SK-N-SH (cell line): ENCODE measurements around the gene ZBTB3. TPM values are rescaled to one million over a fixed set of nuclear protein-coding genes. Genes with fewer than 3 reads are reported as not detected.
A peak's percentile ranks its signal among the peaks of the same experiment; 100 is the strongest.

Source experiments
- CTCF ChIA-PET: fragments of 300-600, 350-600 bp; formaldehyde crosslinking; extraction: SDS; loops from one replicate; lab custom pipeline; 2021; lab: Yijun Ruan, JAX
- POLR2A ChIA-PET: fragments of 350-600 bp; sonication (Branson Sonifier 250); formaldehyde crosslinking; extraction: SDS; loops from one replicate; lab custom pipeline; 2020; ENCODE audit warnings: antibody characterized with exemption, inconsistent platforms; lab: Yijun Ruan, JAX
- DNase-seq: peaks from one replicate; pipeline ENCODE4 v3.0.0; 2012
- H2AFZ ChIP-seq: fragments of 200-600 bp; sonication (generic); 2 replicates; pipeline ENCODE4 v1.8.1; 2016; ENCODE audit warnings: antibody characterized with exemption, mild to moderate bottlenecking, low read depth
- H3F3A ChIP-seq: fragments of 200-600 bp; sonication (generic); replicated peaks from 2 replicates; pipeline ENCODE3; 2016; ENCODE audit warnings: antibody characterized with exemption, mild to moderate bottlenecking; ENCODE audit not compliant: insufficient read depth
- H3K27ac ChIP-seq, 2 experiments: fragments of 200-500 bp in 1 of 2; fragments of 200-600 bp in 1 of 2; sonication (Bioruptor generic) in 1 of 2; sonication (generic), shearing (Covaris generic) in 1 of 2; 2 replicates each; pipeline versions ENCODE4 v1.5.1 to v1.6.1; 2014 to 2016; ENCODE audit warnings: low read depth in 2 of 2, inconsistent platforms in 1 of 2, low read length in 1 of 2, mild to moderate bottlenecking in 1 of 2, mixed read lengths in 1 of 2
- H3K27me3 ChIP-seq: fragments of 200-600 bp; sonication (generic), shearing (Covaris generic); 2 replicates; pipeline ENCODE4 v1.6.1; 2016; ENCODE audit warnings: mixed run types; ENCODE audit not compliant: insufficient read depth
- H3K36me3 ChIP-seq, 2 experiments: fragments of 200-500 bp in 1 of 2; fragments of 200-600 bp in 1 of 2; sonication (Bioruptor generic) in 1 of 2; sonication (generic) in 1 of 2; replicated peaks in 1 of 2; 2 replicates each; pipeline versions ENCODE3 to v1.5.1; 2014 to 2016; ENCODE audit warnings: low read length in 1 of 2, mild to moderate bottlenecking in 1 of 2; ENCODE audit not compliant: insufficient read depth in 2 of 2, control insufficient read depth in 1 of 2
- H3K4me1 ChIP-seq, 2 experiments: fragments of 200-500 bp in 1 of 2; fragments of 200-600 bp in 1 of 2; sonication (Bioruptor generic) in 1 of 2; sonication (generic), shearing (Covaris generic) in 1 of 2; 2 replicates each; pipeline versions ENCODE4 v1.5.1 to v1.6.1; 2014 to 2016; ENCODE audit warnings: low read depth in 1 of 2, low read length in 1 of 2, mixed run types in 1 of 2; ENCODE audit not compliant: insufficient read depth in 2 of 2, control insufficient read depth in 1 of 2
- H3K4me2 ChIP-seq: fragments of 200-600 bp; sonication (generic), shearing (Covaris generic); 2 replicates; pipeline ENCODE4 v1.6.1; 2017; ENCODE audit warnings: mixed run types
- H3K4me3 ChIP-seq, 2 experiments: fragments of 200-500 bp in 1 of 2; fragments of 200-600 bp in 1 of 2; sonication (Bioruptor generic) in 1 of 2; sonication (generic), shearing (Covaris generic) in 1 of 2; 2 replicates each; pipeline versions ENCODE4 v1.5.1 to v1.8.1; 2014 to 2016; ENCODE audit warnings: low read depth in 2 of 2, inconsistent platforms in 1 of 2, low read length in 1 of 2, mild to moderate bottlenecking in 1 of 2, mixed read lengths in 1 of 2, moderate library complexity in 1 of 2
- H3K79me2 ChIP-seq: fragments of 200-600 bp; sonication (generic); 2 replicates; pipeline ENCODE4 v1.8.1; 2017; ENCODE audit warnings: mild to moderate bottlenecking; ENCODE audit not compliant: insufficient read depth
- H3K9ac ChIP-seq: fragments of 200-600 bp; sonication (generic); 2 replicates; pipeline ENCODE4 v1.6.1; 2017; ENCODE audit warnings: mixed run types
- H3K9me2 ChIP-seq: fragments of 200-600 bp; sonication (generic); 2 replicates; pipeline ENCODE4 v1.6.1; 2017; ENCODE audit warnings: mixed run types
- H3K9me3 ChIP-seq: fragments of 200-600 bp; sonication (generic); 2 replicates; pipeline ENCODE4 v1.6.1; 2017; ENCODE audit warnings: mixed run types, mild to moderate bottlenecking, moderate library complexity
- H4K20me1 ChIP-seq: fragments of 200-600 bp; sonication (generic); 2 replicates; pipeline ENCODE4 v1.6.1; 2017; ENCODE audit warnings: mild to moderate bottlenecking, mixed run types; ENCODE audit not compliant: insufficient read depth
- CHD2 ChIP-seq: fragments of 150-350 bp; IDR thresholded peaks from 2 replicates; pipeline ENCODE4 v1.6.1; 2018; ENCODE audit warnings: low read length; ENCODE audit not compliant: partially characterized antibody
- ELF1 ChIP-seq: IDR thresholded peaks from 2 replicates; pipeline ENCODE4 v1.4.0; 2012
- EP300 ChIP-seq, 2 experiments: IDR thresholded peaks; 2 replicates each; pipeline versions ENCODE4 v1.4.0 to v1.6.1; 2012; ENCODE audit warnings: borderline replicate concordance in 1 of 2, low read depth in 1 of 2, low read length in 1 of 2
- EZH2phosphoT487 ChIP-seq: fragments of 200-600 bp; sonication (generic); IDR thresholded peaks from 2 replicates; pipeline ENCODE4 v1.6.1; 2017; ENCODE audit warnings: low read depth, mixed run types, mild to moderate bottlenecking, antibody characterized with exemption, moderate library complexity, borderline replicate concordance
- FOSL2 ChIP-seq: IDR thresholded peaks from 2 replicates; pipeline ENCODE4 v1.4.0; 2012; ENCODE audit warnings: low read depth, mild to moderate bottlenecking, moderate library complexity, borderline replicate concordance
- GATA2 ChIP-seq: sonication (generic); formaldehyde crosslinking; IDR thresholded peaks from 2 replicates; pipeline ENCODE4 v1.5.0; 2020; ENCODE audit warnings: mild to moderate bottlenecking, missing genetic modification reagents
- MXI1 ChIP-seq: IDR thresholded peaks from 2 replicates; pipeline ENCODE4 v1.6.1; 2012; ENCODE audit warnings: mild to moderate bottlenecking, low read depth, low read length, improper control_type of control experiment
- NFIC ChIP-seq: IDR thresholded peaks from 2 replicates; pipeline ENCODE4 v1.4.0; 2012; ENCODE audit warnings: borderline replicate concordance
- POLR2AphosphoS5 ChIP-seq: IDR thresholded peaks from 2 replicates; pipeline ENCODE4 v1.6.1; 2012; ENCODE audit warnings: low read depth, low read length
- SIN3A ChIP-seq: IDR thresholded peaks from 2 replicates; pipeline ENCODE4 v1.6.1; 2012; ENCODE audit warnings: low read depth, mild to moderate bottlenecking, low read length, moderate library complexity, borderline replicate concordance
- SMC3 ChIP-seq: IDR thresholded peaks from 2 replicates; pipeline ENCODE4 v1.6.1; 2012; ENCODE audit warnings: low read depth, low read length, improper control_type of control experiment
- TCF12 ChIP-seq: IDR thresholded peaks from 2 replicates; pipeline ENCODE4 v1.4.0; 2012
- WGBS: methylation state at CpG from one replicate; pipeline ENCODE4 v1.1.6; 2017; ENCODE audit warnings: low lambda C conversion rate; 5-methylcytosine and 5-hydroxymethylcytosine counted together
- polyA plus RNA-seq, 3 experiments: library from polyadenylated mRNA; depleted of rRNA; stranded (reverse); fragments of >200 nt; gene quantifications; 2 replicates each; pipeline ENCODE4 v1.2.3, GENCODE V29; 2012
- TF ChIP-seq, protein P1 (sequence below): IDR thresholded peaks from 2 replicates; pipeline ENCODE4 v1.4.0; 2012; ENCODE audit warnings: low read depth, borderline replicate concordance
- TF ChIP-seq, protein P2 (sequence below): IDR thresholded peaks from 2 replicates; pipeline ENCODE4 v1.6.1; 2012; ENCODE audit warnings: mild to moderate bottlenecking, low read depth, low read length, moderate library complexity
- TF ChIP-seq, protein P3 (sequence below): IDR thresholded peaks from 2 replicates; pipeline ENCODE4 v1.4.0; 2012; ENCODE audit warnings: low read depth
- TF ChIP-seq, protein P4 (sequence below): IDR thresholded peaks from 2 replicates; pipeline ENCODE4 v1.4.0; 2012; ENCODE audit warnings: low read depth, borderline replicate concordance
- TF ChIP-seq, protein P5 (sequence below): fragments of 150-350 bp; IDR thresholded peaks from 2 replicates; pipeline ENCODE4 v1.6.1; 2016; ENCODE audit warnings: mild to moderate bottlenecking, low read depth, low read length

Gene ZBTB3
- polyA plus RNA-seq, 1 of the 3 experiments (the other 2 are of a cell fraction): 2.1 TPM

DNA sequence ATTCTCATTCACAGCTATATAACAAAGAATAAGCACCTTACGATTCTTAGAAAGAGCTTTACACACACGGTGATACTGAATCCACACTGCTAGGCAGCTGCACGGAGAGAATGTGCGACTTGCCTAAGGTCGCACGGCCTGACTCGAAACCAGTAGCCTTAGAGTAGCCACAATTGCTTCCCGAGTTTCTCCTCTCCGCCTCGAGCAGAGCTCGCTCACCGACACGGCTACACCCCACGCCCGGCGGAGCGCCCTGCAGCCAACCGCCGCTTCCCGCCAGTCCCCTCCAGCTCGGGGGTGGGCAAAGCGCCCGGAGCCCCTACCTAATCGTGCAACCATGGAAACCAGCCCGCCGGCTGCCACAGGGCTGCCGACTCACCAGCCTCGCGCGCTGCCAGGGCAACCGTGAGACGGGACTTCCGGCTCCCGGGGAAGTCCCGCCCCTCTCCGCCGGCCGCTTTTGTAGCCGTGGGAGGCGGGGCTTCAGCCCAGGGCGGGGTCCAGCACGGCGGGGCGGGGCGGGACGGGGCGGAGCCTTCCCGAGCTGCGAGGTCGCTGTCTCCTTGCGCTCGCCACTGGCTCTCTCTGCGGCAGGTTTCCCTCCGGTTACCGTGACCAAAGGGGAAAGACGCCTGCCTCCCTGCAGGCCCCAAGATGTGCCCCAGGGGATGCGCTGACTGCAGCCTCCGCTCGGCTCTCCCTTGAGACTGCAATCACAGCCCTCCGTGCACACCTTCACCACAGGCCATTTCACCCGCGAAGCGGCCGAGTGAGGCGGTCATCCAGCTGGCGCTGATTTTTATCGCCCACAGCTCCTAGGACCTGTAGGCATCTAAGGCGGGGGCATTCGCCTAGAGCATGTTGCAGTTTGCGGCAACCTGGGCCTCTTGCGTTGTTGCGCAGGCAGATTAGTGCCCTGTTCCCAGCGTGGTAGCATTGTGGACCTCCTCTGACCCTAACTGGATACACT is 47.8 kb downstream of the ZBTB3 start (continued):
- TF ChIP-seq EZH2phosphoT487 (no peak), SMC3 (no peak), FOSL2 (peak; percentile 19; the same call in 1 of the 2 replicates), GATA2 (CRISPR knock-in tag) (peak; percentile 88), POLR2AphosphoS5 (peak; percentile 72), SIN3A (peak; percentile 59; the same call in 1 of the 2 replicates), ELF1 (peak; percentile 52)
- TF ChIP-seq, protein P1, sequence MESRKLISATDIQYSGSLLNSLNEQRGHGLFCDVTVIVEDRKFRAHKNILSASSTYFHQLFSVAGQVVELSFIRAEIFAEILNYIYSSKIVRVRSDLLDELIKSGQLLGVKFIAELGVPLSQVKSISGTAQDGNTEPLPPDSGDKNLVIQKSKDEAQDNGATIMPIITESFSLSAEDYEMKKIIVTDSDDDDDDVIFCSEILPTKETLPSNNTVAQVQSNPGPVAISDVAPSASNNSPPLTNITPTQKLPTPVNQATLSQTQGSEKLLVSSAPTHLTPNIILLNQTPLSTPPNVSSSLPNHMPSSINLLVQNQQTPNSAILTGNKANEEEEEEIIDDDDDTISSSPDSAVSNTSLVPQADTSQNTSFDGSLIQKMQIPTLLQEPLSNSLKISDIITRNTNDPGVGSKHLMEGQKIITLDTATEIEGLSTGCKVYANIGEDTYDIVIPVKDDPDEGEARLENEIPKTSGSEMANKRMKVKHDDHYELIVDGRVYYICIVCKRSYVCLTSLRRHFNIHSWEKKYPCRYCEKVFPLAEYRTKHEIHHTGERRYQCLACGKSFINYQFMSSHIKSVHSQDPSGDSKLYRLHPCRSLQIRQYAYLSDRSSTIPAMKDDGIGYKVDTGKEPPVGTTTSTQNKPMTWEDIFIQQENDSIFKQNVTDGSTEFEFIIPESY: no peak
- TF ChIP-seq, protein P2, sequence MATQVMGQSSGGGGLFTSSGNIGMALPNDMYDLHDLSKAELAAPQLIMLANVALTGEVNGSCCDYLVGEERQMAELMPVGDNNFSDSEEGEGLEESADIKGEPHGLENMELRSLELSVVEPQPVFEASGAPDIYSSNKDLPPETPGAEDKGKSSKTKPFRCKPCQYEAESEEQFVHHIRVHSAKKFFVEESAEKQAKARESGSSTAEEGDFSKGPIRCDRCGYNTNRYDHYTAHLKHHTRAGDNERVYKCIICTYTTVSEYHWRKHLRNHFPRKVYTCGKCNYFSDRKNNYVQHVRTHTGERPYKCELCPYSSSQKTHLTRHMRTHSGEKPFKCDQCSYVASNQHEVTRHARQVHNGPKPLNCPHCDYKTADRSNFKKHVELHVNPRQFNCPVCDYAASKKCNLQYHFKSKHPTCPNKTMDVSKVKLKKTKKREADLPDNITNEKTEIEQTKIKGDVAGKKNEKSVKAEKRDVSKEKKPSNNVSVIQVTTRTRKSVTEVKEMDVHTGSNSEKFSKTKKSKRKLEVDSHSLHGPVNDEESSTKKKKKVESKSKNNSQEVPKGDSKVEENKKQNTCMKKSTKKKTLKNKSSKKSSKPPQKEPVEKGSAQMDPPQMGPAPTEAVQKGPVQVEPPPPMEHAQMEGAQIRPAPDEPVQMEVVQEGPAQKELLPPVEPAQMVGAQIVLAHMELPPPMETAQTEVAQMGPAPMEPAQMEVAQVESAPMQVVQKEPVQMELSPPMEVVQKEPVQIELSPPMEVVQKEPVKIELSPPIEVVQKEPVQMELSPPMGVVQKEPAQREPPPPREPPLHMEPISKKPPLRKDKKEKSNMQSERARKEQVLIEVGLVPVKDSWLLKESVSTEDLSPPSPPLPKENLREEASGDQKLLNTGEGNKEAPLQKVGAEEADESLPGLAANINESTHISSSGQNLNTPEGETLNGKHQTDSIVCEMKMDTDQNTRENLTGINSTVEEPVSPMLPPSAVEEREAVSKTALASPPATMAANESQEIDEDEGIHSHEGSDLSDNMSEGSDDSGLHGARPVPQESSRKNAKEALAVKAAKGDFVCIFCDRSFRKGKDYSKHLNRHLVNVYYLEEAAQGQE: 0 out of 2 replicates have a peak, but pooled peaks have one; percentile 24
- TF ChIP-seq, protein P3, sequence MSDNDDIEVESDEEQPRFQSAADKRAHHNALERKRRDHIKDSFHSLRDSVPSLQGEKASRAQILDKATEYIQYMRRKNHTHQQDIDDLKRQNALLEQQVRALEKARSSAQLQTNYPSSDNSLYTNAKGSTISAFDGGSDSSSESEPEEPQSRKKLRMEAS: peak; percentile 74; the same call in 1 of the 2 replicates

DNA sequence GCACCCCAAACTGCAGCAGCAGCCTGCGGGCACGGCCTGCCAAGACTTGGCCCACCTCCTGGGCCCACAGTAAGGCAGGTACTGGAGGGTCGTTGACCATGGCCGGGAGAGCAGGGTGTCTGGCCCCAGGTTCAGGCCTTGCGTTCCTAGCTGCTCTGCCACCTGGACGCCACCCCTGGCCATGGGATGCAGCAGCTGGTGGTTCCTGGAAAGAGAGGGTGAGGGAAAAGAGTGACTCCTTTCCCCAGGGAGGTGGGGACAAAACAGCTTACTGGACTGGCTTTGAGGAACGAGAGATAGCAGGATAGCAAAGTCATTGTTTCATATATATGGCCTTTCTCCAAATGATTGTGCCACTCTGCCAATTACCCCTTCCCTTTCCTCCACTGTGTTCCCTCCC is 48.5 kb downstream of the ZBTB3 start:
- peak; percentile 65 for DNase-seq
- Histone ChIP-seq H3K27ac (peak overlapping the region; percentile 84 to 93), H3K4me1 (peaks cover 22 to 45% of the 10 kb centered on the region in 2 experiments; a peak in 3 of 4 replicates), H3K4me2 (peak overlapping the region; percentile 73), H3F3A (peaks cover 22% of the 10 kb centered on the region), H3K27me3 (no peaks in the 10 kb centered on the region), H3K9me3 (no peaks in the 10 kb centered on the region), H3K9me2 (no peaks in the 10 kb centered on the region), H3K4me3 (peak overlapping the region; percentile 67 to 70), H2AFZ (peak overlapping the region; percentile 50; the same call in 1 of the 2 replicates), H3K36me3 (peaks cover 16 to 19% of the 10 kb centered on the region in 2 experiments), H3K79me2 (peaks cover 12% of the 10 kb centered on the region; the same call in 1 of the 2 replicates), H4K20me1 (no peaks in the 10 kb centered on the region), H3K9ac (peak overlapping the region; percentile 80)
- TF ChIP-seq NFIC (no peak), GATA2 (CRISPR knock-in tag) (no peak), MXI1 (no peak), EP300 (IDR thresholded peaks at IDR 0.05; ENCODE audit: borderline replicate concordance in 1 of 2, low read depth in 1 of 2, low read length in 1 of 2) (no peak), CHD2 (no peak), TCF12 (no peak), SIN3A (no peak)
- TF ChIP-seq, protein P4, sequence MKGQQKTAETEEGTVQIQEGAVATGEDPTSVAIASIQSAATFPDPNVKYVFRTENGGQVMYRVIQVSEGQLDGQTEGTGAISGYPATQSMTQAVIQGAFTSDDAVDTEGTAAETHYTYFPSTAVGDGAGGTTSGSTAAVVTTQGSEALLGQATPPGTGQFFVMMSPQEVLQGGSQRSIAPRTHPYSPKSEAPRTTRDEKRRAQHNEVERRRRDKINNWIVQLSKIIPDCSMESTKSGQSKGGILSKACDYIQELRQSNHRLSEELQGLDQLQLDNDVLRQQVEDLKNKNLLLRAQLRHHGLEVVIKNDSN: no peak
- TF ChIP-seq, protein P1: no peak
- TF ChIP-seq, protein P5, sequence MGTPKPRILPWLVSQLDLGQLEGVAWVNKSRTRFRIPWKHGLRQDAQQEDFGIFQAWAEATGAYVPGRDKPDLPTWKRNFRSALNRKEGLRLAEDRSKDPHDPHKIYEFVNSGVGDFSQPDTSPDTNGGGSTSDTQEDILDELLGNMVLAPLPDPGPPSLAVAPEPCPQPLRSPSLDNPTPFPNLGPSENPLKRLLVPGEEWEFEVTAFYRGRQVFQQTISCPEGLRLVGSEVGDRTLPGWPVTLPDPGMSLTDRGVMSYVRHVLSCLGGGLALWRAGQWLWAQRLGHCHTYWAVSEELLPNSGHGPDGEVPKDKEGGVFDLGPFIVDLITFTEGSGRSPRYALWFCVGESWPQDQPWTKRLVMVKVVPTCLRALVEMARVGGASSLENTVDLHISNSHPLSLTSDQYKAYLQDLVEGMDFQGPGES: no peak
- WGBS: 25% methylated on average over 7 of the region's 7 CpGs
- POLR2A ChIA-PET: interaction anchor here (0.8 to 3.3 kb wide), 9 partner anchors 10 to 132 kb away, joined by 3 to 26 read pairs (median 5); partner anchors contain the start of genes C11orf98, CSKMT, EEF1G and HNRNPUL2
- CTCF ChIA-PET: interaction anchor here (1.1 to 6.6 kb wide), 5 partner anchors 11 to 81 kb away, joined by 4 to 48 read pairs (median 6); partner anchors contain the start of genes HNRNPUL2 and TMEM179B
